ENCODE measurements around the gene OR4X2. TPM values are rescaled to one million over a fixed set of nuclear protein-coding genes. Genes with fewer than 3 reads are reported as not detected.
"Not testable (repeated sequence)": the region's sequence is repeated elsewhere in the genome, so short reads cannot be mapped to it uniquely, and the experiment has no call there.

The OR4X2 gene
- total RNA-seq = not detected

- no peak within 1 kb of the TSS for H3K4me3 Mint-ChIP-seq
- no peaks in the 10 kb centered on the region for H3K4me1 Mint-ChIP-seq (ENCODE audit: low read depth)
- no peaks in the 10 kb centered on the region for H3K36me3 Mint-ChIP-seq (ENCODE audit: insufficient read depth)
- DNase-seq (no peak), ATAC-seq (no peak)
- H3K9me3 Mint-ChIP-seq = peaks cover 7% of the 10 kb centered on the region
- H3K27me3 Mint-ChIP-seq (ENCODE audit: low read depth) = peaks cover 25% of the 10 kb centered on the region
Observed at GRCh38 chr11:48244804-48245203, at the start of gene OR4X2. Gene OR4X2, plus strand, starts transcription at chr11:48245104. Its CDS starts 0 bp downstream, at chr11:48245104.

GRCh38 chr11:48207881-48208280 is 37.0 kb upstream of the OR4X2 start:
- Mint-ChIP-seq H3K9me3 (no peaks in the 10 kb centered on the region), H3K36me3 (ENCODE audit: insufficient read depth) (no peaks in the 10 kb centered on the region), H3K4me3 (no peak overlapping the region), H3K27me3 (ENCODE audit: low read depth) (peaks cover 14% of the 10 kb centered on the region), H3K4me1 (ENCODE audit: low read depth) (no peaks in the 10 kb centered on the region)
- no peak for DNase-seq
- ATAC-seq = no peak

GRCh38 chr11:48210052-48210451 is 34.9 kb upstream of the OR4X2 start:
- Mint-ChIP-seq H3K36me3 (ENCODE audit: insufficient read depth) (no peaks in the 10 kb centered on the region), H3K4me1 (ENCODE audit: low read depth) (no peaks in the 10 kb centered on the region), H3K4me3 (no peak overlapping the region), H3K9me3 (no peaks in the 10 kb centered on the region), H3K27me3 (ENCODE audit: low read depth) (peaks cover 14% of the 10 kb centered on the region)
- ATAC-seq (no peak), DNase-seq (no peak)

- H3K4me3 Mint-ChIP-seq = no peak within 1 kb of the TSS
Observed at GRCh38 chr11:48216510-48216909, 28.4 kb upstream of the OR4X2 start, which contains the start of gene OR4B1. Gene OR4B1, plus strand, starts transcription at chr11:48216810. Its CDS starts 0 bp downstream, at chr11:48216810.

GRCh38 chr11:48228761-48229160 is 16.1 kb upstream of the OR4X2 start:
- H3K9me3 Mint-ChIP-seq = peaks cover 9% of the 10 kb centered on the region
- no peaks in the 10 kb centered on the region for H3K36me3 Mint-ChIP-seq (ENCODE audit: insufficient read depth)
- no peak for DNase-seq
- no peak overlapping the region for H3K4me3 Mint-ChIP-seq
- ATAC-seq = no peak
- H3K4me1 Mint-ChIP-seq (ENCODE audit: low read depth) = no peaks in the 10 kb centered on the region
- no peaks in the 10 kb centered on the region for H3K27me3 Mint-ChIP-seq (ENCODE audit: low read depth)

More at GRCh38 chr11:48216510-48216909, 28.4 kb upstream of the OR4X2 start, which contains the start of gene OR4B1:
- Mint-ChIP-seq H3K36me3 (ENCODE audit: insufficient read depth) (no peaks in the 10 kb centered on the region), H3K4me1 (ENCODE audit: low read depth) (no peaks in the 10 kb centered on the region), H3K9me3 (no peaks in the 10 kb centered on the region), H3K27me3 (ENCODE audit: low read depth) (no peaks in the 10 kb centered on the region)
- ATAC-seq (no peak), DNase-seq (no peak)

- not testable (repeated sequence) for H3K36me3 Mint-ChIP-seq (ENCODE audit: insufficient read depth); H3K9me3 Mint-ChIP-seq; ATAC-seq; H3K4me3 Mint-ChIP-seq; DNase-seq; H3K4me1 Mint-ChIP-seq (ENCODE audit: low read depth); H3K27me3 Mint-ChIP-seq (ENCODE audit: low read depth)
Observed at GRCh38 chr11:48230057-48230456, 14.8 kb upstream of the OR4X2 start.

DNA sequence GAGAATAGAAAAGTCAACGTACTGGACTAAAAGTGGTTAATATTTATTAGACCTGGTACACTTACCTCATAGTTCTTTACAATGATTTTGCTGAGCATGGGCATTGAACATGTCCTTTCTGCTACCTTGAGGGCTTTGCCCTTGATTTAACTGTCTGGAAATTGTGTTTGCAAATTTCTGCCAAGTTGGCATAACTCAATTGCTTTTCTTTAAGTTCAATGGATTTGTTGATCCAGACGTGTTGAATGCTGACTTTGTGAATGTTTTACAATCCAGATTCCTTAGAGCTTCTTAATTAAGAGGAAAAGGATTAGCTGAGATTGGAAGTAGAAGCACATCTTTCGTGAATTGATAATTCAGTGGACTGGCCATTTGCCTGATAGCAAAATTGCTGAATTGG is 7.2 kb upstream of the OR4X2 start:
- no peaks in the 10 kb centered on the region for H3K36me3 Mint-ChIP-seq (ENCODE audit: insufficient read depth)

DNA sequence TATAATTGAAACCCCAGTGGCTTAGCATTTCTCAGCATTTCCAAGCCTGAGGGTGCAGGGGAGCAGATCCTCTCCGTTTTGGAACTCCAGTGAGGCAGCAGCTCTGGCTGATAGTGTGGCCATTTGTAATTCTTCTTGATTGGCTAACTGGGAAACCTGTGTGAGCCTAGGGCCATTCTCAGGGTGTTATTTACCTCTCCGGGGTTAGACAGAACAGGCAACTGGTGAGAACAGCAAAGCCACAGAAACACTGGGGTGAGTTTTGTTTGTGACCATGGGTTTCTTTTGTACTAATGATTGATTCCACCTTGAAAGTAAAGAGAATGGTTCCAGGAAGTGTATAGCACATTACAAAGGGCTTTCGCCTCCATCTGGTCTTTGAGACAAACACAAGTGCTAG is 2.4 kb upstream of the OR4X2 start:
- Mint-ChIP-seq H3K27me3 (ENCODE audit: low read depth) (peaks cover 30% of the 10 kb centered on the region), H3K36me3 (ENCODE audit: insufficient read depth) (no peaks in the 10 kb centered on the region), H3K9me3 (no peaks in the 10 kb centered on the region), H3K4me1 (ENCODE audit: low read depth) (no peaks in the 10 kb centered on the region), H3K4me3 (no peak overlapping the region)
- DNase-seq (no peak), ATAC-seq (no peak)

More for the DNA sequence above, 7.2 kb upstream of the OR4X2 start:
- no peak for ATAC-seq
- no peaks in the 10 kb centered on the region for H3K9me3 Mint-ChIP-seq
- DNase-seq = no peak
- H3K27me3 Mint-ChIP-seq (ENCODE audit: low read depth) = peaks cover 32% of the 10 kb centered on the region
- no peak overlapping the region for H3K4me3 Mint-ChIP-seq
- no peaks in the 10 kb centered on the region for H3K4me1 Mint-ChIP-seq (ENCODE audit: low read depth)

DNA sequence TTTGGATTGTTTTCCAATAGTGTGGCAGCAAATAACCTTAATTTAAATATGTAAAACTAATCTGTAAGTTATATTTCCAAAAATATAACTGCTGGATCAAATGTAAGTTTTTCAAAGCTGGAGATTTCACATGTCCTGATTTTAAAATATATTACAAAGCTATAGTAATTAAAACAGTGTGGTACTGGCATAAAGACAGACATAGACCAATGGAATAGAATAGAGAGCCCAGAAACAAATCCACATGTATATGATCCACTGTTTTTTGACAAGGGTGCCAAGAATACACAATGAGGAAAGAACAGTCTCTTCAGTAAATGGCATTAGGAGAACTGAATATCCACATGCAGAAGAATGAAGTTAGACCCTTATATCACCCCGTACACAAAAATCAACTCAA is 4.0 kb downstream of the OR4X2 start:
- peaks cover 12% of the 10 kb centered on the region for H3K27me3 Mint-ChIP-seq (ENCODE audit: low read depth)
- peaks cover 7% of the 10 kb centered on the region for H3K9me3 Mint-ChIP-seq
- ATAC-seq (no peak), DNase-seq (no peak)
- no peak overlapping the region for H3K4me3 Mint-ChIP-seq
- H3K4me1 Mint-ChIP-seq (ENCODE audit: low read depth) = no peaks in the 10 kb centered on the region
- H3K36me3 Mint-ChIP-seq (ENCODE audit: insufficient read depth) = no peaks in the 10 kb centered on the region

DNA sequence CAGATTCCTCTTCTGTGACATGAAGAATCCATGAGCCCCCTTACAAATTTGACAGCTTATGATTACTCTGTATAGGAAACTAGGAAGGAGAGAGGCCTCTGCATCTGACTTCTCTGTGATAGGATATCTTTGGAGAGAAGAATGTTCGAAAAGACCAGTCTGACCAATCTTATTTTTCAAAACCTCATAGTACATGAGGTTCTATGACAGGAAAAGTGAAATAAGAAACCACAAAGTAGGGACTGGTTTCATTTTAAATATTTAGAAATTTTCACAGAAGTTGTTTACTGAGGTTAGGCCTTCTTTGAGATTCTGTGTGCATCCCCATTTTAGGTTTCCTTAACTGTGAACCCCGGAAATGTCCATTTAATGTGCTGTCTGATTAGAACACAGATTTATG is 16.7 kb downstream of the OR4X2 start:
- ATAC-seq (no peak), DNase-seq (no peak)
- Mint-ChIP-seq H3K27me3 (ENCODE audit: low read depth) (peaks cover 12% of the 10 kb centered on the region), H3K4me3 (no peak overlapping the region), H3K9me3 (no peaks in the 10 kb centered on the region), H3K4me1 (ENCODE audit: low read depth) (no peaks in the 10 kb centered on the region), H3K36me3 (ENCODE audit: insufficient read depth) (no peaks in the 10 kb centered on the region)

DNA sequence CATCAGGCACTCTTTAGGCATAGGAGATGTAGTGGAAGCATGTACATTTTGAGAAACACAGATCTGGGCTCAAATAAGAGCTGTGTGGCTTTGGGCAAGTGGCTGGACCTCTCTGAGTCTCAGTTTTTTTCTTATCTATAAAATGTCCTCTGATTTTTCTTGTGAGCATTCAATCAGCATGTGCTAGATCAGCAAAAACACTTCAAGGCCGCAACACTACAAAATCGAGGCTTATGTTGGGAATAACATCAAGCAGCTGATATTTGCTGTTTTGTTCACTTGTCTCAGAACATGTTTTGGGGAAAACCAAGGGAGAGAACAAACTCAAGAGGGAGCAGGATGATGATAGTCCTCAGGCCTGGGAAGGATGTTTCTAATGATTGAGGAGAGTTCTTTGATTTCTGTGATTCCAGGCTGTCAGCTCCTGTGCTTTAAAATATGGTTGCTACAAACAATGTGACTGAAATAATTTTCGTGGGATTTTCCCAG is 18.6 kb downstream of the OR4X2 start, which contains the start of gene OR4X1:
Gene OR4X1 (plus strand): TSS at position 439 of the 489 bp plus-strand sequence. CDS start 0 bp downstream, at position 439.
- no peak within 1 kb of the TSS for H3K4me3 Mint-ChIP-seq
- no peaks in the 10 kb centered on the region for H3K9me3 Mint-ChIP-seq
- ATAC-seq = no peak

DNA sequence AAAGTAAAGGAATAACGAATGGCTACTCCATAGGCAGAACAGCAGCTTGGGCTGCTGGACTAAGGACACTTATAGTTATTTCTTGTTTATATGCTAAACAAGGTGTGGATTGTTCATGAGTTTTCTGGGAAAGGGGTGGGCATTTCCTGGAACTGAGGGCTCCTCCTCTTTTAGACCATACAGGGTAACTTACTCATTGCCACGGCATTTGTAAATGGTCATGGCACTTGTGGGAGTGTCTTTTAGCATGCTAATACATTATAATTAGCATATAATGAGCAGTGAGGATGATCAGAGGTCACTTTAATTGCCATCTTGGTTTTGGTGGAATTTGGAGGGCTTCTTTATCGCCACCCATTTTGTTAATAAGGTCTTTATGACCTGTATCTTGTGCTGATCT is 25.7 kb downstream of the OR4X2 start:
- H3K36me3 Mint-ChIP-seq (ENCODE audit: insufficient read depth) = no peaks in the 10 kb centered on the region
- no peaks in the 10 kb centered on the region for H3K4me1 Mint-ChIP-seq (ENCODE audit: low read depth)
- DNase-seq = no peak
- no peaks in the 10 kb centered on the region for H3K9me3 Mint-ChIP-seq
- H3K4me3 Mint-ChIP-seq = no peak overlapping the region
- ATAC-seq = no peak
- H3K27me3 Mint-ChIP-seq (ENCODE audit: low read depth) = peaks cover 3% of the 10 kb centered on the region

More for the DNA sequence above, 18.6 kb downstream of the OR4X2 start, which contains the start of gene OR4X1:
- no peaks in the 10 kb centered on the region for H3K27me3 Mint-ChIP-seq (ENCODE audit: low read depth)
- no peak for DNase-seq
- H3K36me3 Mint-ChIP-seq (ENCODE audit: insufficient read depth) = no peaks in the 10 kb centered on the region
- no peaks in the 10 kb centered on the region for H3K4me1 Mint-ChIP-seq (ENCODE audit: low read depth)

DNA sequence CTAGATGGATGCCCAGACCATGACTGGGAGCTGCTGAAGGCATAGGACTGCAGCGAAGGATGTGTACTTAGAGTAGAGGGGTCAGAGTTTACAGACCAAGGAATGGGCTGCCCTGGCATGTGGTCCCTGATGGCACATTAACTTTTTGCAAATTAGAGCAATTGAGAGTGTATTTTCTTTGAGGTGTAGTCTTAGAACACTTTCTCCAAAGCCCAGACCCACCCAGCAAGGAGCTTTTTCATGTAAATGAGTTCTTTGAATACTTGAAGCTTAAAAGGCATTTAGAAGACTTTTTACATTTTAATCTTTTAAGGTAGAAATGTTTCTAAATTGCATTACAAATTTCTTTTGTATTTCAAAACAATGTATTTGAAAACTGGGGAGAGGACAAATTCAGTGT is 27.7 kb downstream of the OR4X2 start:
- Mint-ChIP-seq H3K4me1 (ENCODE audit: low read depth) (no peaks in the 10 kb centered on the region), H3K9me3 (no peaks in the 10 kb centered on the region), H3K27me3 (ENCODE audit: low read depth) (peaks cover 4% of the 10 kb centered on the region), H3K36me3 (ENCODE audit: insufficient read depth) (no peaks in the 10 kb centered on the region), H3K4me3 (no peak overlapping the region)
- DNase-seq (no peak), ATAC-seq (no peak)

Measured in activated T-cell treated with anti-CD3 and anti-CD28 coated beads, Interleukin-2, amount 50 U/mL, for 4 hours (primary cell).